HG03571 (cell line): ENCODE data around the gene LLCFC1.

ENCODE experiments used
- ATAC-seq: cut with Tn5 transposase; IDR thresholded peaks from one replicate; pipeline ENCODE4 v1.9.1; 2021; ENCODE audit not compliant: unreplicated experiment

Gene LLCFC1

DNA sequence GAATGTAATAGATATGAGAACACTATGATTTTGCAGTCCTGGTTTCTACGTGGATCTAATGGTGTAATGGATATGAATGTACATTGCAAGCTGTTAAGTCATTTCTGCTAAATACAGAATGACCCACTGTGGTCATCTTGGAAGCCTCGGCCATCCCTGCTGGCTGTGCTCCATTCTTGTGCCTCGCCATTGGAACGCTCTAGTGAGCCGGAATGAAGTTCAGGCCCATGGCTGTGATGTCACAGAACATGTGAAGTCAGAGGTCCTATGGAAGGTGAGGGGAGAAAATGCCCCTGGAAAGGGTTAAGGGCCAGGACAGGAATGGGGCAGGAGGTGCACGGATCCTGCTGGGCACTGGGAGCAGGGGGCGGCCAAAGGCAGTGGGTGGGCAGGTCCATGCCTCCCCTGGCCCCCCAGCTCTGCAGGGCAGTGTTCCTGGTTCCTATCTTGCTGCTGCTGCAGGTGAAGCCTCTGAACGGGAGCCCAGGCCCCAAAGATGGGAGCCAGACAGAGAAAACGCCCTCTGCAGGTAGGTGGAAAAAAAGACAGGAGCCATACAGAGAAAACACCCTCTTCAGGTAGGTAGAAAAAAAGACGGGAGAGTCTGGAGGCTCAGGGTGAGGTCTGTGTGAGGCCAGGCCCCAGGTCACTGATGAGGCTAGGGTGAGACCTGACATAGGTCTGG is at the start of gene LLCFC1:
TSS of gene LLCFC1 (plus strand) at position 259 of the 685 bp plus-strand sequence. CDS start at position 397, 138 bp downstream.
- no peak for ATAC-seq

DNA sequence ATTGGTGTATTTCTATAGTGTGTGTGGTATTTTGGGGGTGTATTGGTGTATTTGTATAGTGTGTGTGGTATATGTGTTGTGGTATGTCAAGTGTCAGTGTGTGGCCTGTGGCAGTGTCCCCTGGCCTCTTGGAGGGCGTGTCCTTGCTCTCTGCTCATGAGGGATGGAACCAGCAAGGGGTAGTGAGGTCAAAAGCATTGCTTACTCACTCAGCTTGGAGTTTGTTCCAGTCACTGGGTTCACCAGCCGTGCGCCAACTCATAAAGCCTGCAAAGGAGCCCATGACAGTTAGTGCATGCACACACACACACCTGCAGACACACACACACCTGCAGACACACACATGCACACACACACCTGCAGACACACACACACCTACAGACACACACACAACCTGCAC is 49.5 kb upstream of the LLCFC1 start:
- no peak for ATAC-seq

- ATAC-seq: no peak
Observed at GRCh38 chr7:142890874-142891485, 48.3 kb upstream of the LLCFC1 start.

- no peak for ATAC-seq
Observed at GRCh38 chr7:142891490-142892082, 47.7 kb upstream of the LLCFC1 start.

DNA sequence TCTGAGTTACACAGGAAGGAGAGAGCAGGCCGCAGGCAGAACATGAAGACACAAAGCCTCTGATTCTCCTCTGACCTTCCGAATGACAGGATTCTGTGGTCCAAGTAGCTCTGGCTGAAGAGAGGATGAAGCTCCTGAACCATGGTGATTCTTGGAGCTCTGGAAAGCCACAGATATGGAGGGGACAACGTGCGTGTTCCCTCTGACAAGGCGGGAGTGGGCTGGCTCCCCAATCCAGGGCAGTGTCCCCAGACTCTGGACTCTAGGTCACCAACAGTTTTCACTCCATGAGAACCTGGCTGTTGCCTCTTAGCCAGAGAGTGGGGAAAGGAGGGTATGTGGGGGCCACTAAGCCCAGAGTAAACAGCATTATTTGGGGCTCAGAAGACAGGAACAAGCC is 46.3 kb upstream of the LLCFC1 start:
- no peak for ATAC-seq

- ATAC-seq: no peak
Observed at GRCh38 chr7:142894112-142894984, 44.9 kb upstream of the LLCFC1 start.

- ATAC-seq: no peak
Observed at GRCh38 chr7:142894985-142895593, 44.2 kb upstream of the LLCFC1 start.

DNA sequence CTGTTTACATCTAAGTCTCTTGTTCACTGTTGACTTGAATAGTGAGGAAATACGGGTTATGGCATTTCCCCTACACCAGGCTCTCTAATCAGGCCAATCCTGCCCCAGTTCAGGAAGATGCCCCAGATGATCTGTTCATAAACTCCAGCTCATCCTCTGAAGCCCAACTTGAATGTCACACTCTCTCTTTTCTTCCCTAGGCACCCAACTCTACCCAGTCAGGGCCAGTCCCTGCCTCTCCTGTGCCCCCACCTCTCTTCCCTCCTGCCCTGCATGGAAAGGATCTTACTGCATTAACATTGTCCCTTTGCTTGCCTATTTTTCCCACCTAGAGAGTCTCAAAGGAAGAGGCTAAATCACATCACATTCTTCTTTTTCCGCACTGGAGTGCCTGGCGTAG is 43.1 kb upstream of the LLCFC1 start:
- no peak for ATAC-seq

DNA sequence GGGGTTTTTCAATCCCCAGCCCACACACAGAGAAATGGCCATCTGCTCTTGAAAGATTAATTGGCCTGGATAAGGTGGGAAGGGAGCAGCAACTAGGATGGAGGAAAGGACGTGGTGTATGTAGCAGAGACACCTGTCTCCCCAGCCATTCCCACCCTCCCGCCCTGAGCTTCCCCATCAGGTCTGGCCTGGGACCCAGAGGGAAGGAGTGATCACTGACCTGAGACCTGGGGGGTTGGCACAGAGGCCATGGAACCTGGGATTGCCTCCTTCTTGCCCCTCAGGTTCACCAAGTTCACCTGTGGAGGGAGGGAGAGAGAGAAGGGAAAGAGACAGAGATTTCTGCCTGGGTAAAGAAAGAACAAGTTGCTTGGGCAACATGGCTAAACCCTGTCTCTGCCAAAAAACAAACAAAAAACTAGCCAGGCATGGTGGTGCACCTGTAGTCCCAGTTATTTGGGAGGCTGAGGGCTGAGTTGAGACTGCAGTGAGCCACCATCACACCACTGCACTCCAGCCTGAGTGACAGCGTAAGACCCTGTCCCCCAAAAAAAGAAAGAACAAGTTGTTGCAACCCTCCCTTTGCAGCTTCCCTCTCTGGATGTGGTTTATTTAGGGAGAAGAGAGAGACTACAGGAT is 42.4 kb upstream of the LLCFC1 start:
- no peak for ATAC-seq

DNA sequence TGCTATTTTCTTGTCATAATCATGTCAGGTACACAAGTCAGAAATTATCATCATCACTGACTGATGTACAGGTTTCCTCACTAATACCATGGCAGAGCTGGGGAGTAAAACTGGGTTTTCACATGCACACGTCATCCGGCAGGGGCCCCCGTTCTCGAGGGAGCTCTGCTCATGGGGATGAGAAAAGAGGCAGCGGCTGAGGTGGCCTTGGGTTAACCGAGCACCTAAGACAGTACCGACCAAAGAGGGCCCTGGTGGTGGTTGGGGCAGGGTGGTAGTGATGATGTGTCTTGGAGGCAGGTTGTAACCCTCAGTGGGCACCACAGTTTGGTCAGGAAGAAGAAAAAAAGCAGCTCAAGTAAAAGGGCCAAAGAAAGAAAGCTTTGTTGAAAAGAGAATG is 41.6 kb upstream of the LLCFC1 start:
- no peak for ATAC-seq

GRCh38 chr7:142898377-142899170 is 40.7 kb upstream of the LLCFC1 start:
- ATAC-seq: no peak

DNA sequence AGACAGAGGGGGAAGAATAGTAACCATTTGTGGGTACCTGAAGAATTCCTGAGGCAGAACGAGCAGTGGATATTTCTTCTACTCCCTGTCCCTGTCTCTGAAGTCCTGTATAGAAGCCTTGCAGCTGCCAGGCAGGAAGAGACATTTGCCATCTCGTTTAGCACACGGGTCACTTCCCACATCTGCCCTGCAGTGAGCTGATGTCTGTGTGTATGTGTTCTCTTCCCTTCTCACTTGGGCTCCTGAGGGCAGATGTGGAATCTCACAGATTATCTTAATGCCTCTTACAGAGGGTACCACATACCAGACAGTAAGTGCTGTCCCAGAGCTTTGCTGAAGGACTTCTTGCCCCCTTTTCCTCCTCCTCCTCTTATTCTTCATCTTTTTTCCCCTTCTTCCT is 39.6 kb upstream of the LLCFC1 start:
- ATAC-seq: no peak

GRCh38 chr7:142901426-142902259 is 37.6 kb upstream of the LLCFC1 start:
- no peak for ATAC-seq

- no peak for ATAC-seq
Observed at GRCh38 chr7:142904128-142904527, 35.2 kb upstream of the LLCFC1 start.

DNA sequence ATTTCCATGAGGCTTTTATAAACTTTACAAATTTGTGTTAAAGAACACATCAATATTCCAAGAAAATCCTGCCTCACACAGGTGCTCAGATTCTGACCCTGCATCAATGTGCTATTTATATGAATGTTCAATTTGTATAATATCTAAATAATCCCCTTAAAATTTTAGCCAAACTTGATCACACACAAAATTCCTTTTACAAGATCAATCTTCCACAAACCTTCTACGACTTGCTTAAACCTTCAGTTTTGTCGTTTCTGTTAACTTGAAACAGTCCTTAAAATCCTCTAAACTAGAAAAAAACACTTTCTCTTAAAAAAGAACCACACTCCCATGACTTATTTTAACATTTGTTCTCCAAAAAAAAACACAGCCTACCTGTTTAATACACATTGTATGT is 33.5 kb upstream of the LLCFC1 start:
- ATAC-seq: no peak

GRCh38 chr7:142906643-142907042 is 32.6 kb upstream of the LLCFC1 start:
- ATAC-seq: no peak

GRCh38 chr7:142908290-142908689 is 31.0 kb upstream of the LLCFC1 start:
- no peak for ATAC-seq

- ATAC-seq: no peak
Observed at GRCh38 chr7:142908921-142909890, 30.1 kb upstream of the LLCFC1 start.
